GM12892 (cell line): ENCODE measurements around the gene LRRC45.

ENCODE experiments used
- DNase-seq: peaks from one replicate; pipeline ENCODE4 v3.0.0; 2011; ENCODE audit not compliant: insufficient read length
- FAIRE-seq: peaks from 2 replicates; lab custom pipeline; 2011; peaks lifted over from hg19 to GRCh38; lab: Jason Lieb, UNC
- POLR2A ChIP-seq: IDR thresholded peaks from 2 replicates; pipeline ENCODE4 v1.6.1; 2011; ENCODE audit warnings: low read depth, low read length, control low read depth
- POLR2AphosphoS5 ChIP-seq: IDR thresholded peaks from 2 replicates; pipeline ENCODE4 v1.6.1; 2011; ENCODE audit warnings: low read depth, low read length, control low read depth
- TAF1 ChIP-seq: IDR thresholded peaks from 2 replicates; pipeline ENCODE4 v1.6.1; 2011; ENCODE audit warnings: low read depth, mild to moderate bottlenecking, control low read depth, low read length, borderline replicate concordance

LRRC45 gene

DNA sequence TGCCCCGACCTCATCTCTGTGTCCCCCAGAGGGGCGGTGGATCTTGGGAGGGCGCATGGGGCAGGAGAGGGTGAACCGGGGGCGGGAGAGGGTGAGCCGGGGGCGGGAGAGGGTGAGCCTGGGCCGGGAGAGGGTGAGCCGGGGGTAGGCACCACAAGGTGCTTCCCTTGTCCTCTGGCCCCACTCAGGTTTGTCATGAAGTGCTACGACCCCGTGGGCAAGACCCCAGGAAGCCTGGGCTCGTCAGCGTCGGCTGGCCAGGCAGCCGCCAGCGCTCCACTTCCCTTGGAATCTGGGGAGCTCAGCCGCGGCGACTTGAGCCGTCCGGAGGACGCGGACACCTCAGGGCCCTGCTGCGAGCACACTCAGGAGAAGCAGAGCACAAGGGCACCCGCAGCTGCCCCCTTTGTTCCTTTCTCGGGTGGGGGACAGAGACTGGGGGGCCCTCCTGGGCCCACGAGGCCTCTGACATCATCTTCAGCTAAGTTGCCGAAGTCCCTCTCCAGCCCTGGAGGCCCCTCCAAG lies 26.8 kb upstream of the LRRC45 start:
- DNase-seq (no peak), FAIRE-seq (no peak)
- no peak for TF ChIP-seq POLR2A

- TF ChIP-seq POLR2A (no peak), TAF1 (no peak), POLR2AphosphoS5 (no peak)
- DNase-seq (no peak), FAIRE-seq (no peak)
Measured at GRCh38 chr17:81996757-81997441, 26.2 kb upstream of the LRRC45 start.

DNA sequence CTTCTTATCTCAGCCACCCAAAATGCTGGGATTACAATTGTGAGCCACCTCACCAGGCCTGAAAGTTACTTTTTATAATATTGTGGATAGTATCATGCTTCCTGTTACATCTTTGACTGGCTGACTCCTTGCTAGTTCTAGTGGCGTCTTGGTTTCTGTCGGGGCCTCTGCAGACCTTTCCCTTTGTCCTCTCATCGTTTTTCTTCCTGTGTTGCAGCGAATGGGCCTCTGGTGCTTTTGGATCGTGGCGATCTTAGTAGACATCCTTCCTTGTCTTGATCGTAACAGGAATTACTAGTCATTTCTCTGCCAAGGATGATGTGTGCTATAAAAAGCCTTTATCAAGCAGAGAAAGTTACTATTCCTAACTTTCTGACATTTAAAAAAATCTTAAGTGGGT lies 24.9 kb upstream of the LRRC45 start:
- no peak for FAIRE-seq
- TF ChIP-seq POLR2A, result no peak
- TF ChIP-seq TAF1, result no peak
- no peak for TF ChIP-seq POLR2AphosphoS5
- DNase-seq, result no peak

- FAIRE-seq, result no peak
- TF ChIP-seq POLR2AphosphoS5, result no peak
- TF ChIP-seq POLR2A, result no peak
- TF ChIP-seq TAF1, result no peak
Measured at GRCh38 chr17:81998691-81999438, 24.2 kb upstream of the LRRC45 start.

DNA sequence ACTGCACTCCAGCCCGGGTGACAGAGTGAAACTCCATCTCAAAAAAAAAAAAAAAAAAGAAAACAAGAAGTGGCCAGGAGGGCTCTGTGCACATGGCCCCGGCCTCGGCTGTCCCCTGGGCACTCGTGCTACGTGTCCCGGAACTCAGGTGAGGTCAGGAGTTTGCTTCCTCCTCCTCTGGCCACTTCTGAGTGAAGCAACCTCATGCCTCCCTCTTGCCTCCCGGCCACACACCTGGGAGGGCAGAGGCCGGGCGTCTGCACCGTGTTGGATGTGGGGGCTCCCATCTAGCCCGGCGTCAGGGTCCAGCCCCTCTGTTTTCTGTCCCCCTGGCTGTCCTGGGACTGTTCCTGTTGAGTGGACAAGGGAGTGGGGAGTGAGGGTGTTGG lies 23.5 kb upstream of the LRRC45 start:
- DNase-seq (no peak), FAIRE-seq (no peak)
- TF ChIP-seq POLR2A (no peak), POLR2AphosphoS5 (no peak), TAF1 (no peak)

More at GRCh38 chr17:81998691-81999438, 24.2 kb upstream of the LRRC45 start:
- DNase-seq, result no peak

- no peak for TF ChIP-seq TAF1
- no peak for TF ChIP-seq POLR2AphosphoS5
- no peak for TF ChIP-seq POLR2A
- DNase-seq (no peak), FAIRE-seq (no peak)
Measured at GRCh38 chr17:81999976-82000802, 22.9 kb upstream of the LRRC45 start.

GRCh38 chr17:82000803-82001570 lies 22.1 kb upstream of the LRRC45 start:
- FAIRE-seq (no peak), DNase-seq (no peak)
- TF ChIP-seq TAF1 (no peak), POLR2A (no peak), POLR2AphosphoS5 (no peak)

DNA sequence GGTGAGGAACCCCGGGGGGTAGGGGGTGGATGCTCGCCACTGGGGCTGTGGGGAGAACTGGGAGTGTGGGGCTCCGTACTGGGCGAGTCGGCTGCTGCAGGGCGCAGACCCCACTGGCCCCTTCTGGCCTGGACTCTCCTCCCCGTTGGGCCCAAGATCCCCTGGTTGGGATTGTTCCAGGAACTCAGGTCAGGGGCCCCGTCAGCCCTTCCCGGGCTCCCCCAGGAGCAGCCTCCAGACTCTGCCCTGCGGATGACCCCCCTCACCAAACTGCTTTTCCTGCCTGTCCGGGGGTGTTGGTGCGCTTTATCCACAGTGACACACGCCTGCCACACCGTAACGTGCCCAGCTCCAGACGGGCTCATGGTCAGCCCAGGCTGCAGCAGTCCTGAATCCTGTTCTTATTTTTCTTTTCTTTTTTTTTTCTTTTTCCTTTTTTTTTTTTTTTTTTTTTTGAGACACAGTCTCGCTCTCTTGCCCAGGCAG lies 21.5 kb upstream of the LRRC45 start:
- TF ChIP-seq POLR2A, result no peak
- no peak for TF ChIP-seq TAF1
- no peak for TF ChIP-seq POLR2AphosphoS5
- no peak for FAIRE-seq
- no peak for DNase-seq

DNA sequence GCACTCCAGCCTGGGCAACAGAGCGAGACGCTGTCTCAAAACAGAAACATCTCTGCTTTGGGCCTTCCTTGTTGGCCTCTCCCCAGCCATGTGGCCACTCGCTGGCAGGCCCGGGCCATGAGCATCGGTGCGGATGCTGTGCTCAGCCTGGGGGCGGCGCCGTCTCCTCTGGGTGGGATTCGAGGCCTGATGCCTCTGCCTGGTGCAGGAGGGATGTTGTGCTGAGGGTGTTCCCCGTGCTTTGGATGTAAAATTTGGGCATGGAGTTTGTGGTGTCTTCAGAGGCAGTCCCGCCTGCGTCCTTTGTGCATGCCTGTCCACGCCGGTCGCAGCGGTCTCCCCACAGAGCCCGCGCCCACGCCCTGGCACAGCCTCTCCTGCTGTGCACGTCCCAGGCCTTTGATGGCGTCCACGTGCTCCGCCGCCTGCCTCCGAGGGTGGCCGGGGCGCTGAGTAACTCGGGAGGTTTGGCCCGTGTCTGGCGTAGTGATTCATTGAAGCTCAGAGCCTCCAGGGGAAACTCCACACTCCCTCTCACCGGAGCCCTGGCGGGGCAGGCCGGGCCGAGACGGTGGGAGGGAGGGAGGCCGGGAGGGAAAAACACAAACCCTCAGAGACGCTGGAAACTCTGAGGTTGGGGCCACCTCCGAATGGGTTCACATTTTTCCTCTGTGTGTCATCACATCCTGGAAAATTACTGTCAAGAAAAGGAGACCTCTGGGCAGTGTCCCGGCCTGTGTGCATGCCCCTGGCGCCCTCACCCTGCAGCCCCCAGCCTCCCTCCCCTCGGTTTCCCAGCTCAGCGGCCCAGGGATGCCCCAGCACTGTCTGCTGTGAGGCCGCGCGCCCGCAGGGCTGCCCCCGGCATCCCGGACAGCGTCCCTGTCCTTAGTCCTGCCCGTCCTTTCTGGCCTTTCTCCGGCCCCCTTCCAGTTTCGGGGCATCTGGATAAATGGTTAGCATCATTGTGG lies 19.4 kb upstream of the LRRC45 start:
- FAIRE-seq (no peak), DNase-seq (no peak)
- TF ChIP-seq POLR2A, result no peak
- TF ChIP-seq TAF1, result no peak
- no peak for TF ChIP-seq POLR2AphosphoS5
